Right lobe of liver (tissue), 6 donors: ENCODE results near the gene MAP3K9. TPM values are rescaled to one million over a fixed set of nuclear protein-coding genes. Genes with fewer than 3 reads are reported as not detected.
A peak's percentile ranks its signal among the peaks of the same experiment; 100 is the strongest.

Experiments
- ATAC-seq, 4 donors: fragments of 200-7000 bp; cut with Tn5 transposase; one replicate each; pipeline ENCODE4 v1.9.1; 2020; ENCODE audit warnings: mild to moderate bottlenecking in 4 of 4, moderate library complexity in 4 of 4
- DNase-seq, 3 donors: peaks; one replicate each; pipeline ENCODE4 v3.0.0-alpha.2; 2020
- H3K27ac ChIP-seq, 3 donors: fragments of 200-600 bp; one replicate each; pipeline ENCODE4 v1.8.0; 2022
- H3K27me3 ChIP-seq, 2 donors: fragments of 200-600 bp; one replicate each; pipeline ENCODE4 v1.8.0; 2022
- H3K36me3 ChIP-seq, 4 donors: fragments of 200-600 bp; sonication (generic) in 1 of 4; one replicate each; pipeline versions ENCODE4 v1.5.1 to v1.8.0; 2017 to 2022; ENCODE audit warnings: control low read depth in 1 of 4
- H3K4me1 ChIP-seq, 4 donors: fragments of 200-600 bp; sonication (generic) in 1 of 4; one replicate each; pipeline versions ENCODE4 v1.5.1 to v1.8.0; 2017 to 2022; ENCODE audit warnings: control low read depth in 1 of 4
- H3K4me3 ChIP-seq, 3 donors: fragments of 200-600 bp; one replicate each; pipeline ENCODE4 v1.8.0; 2022
- H3K9me3 ChIP-seq, 4 donors: fragments of 200-600 bp; sonication (generic) in 1 of 4; one replicate each; pipeline versions ENCODE4 v1.5.1 to v1.8.0; 2017 to 2022; ENCODE audit warnings: control low read depth in 1 of 4
- POLR2A ChIP-seq: fragments of 450-650 bp; IDR thresholded peaks from one replicate; pipeline ENCODE4 v1.6.1; 2017; ENCODE audit warnings: antibody characterized with exemption, mild to moderate bottlenecking
- WGBS: methylation state at CpG from one replicate; pipeline ENCODE4 v1.1.6; 2018; ENCODE audit warnings: low coverage, low lambda C conversion rate; ENCODE audit not compliant: insufficient coverage; ENCODE audit errors: missing lambda C conversion rate; 5-methylcytosine and 5-hydroxymethylcytosine counted together
- intact Hi-C, 2 donors: fragments of 100-400 bp; cut with DNase I; formaldehyde crosslinking; loops; one replicate each; pipeline versions ENCODE4 v1.11.2 to v1.14.1; 2022
- total RNA-seq, 6 experiments: library from RNA; depleted of rRNA in 2 of 6; stranded (reverse); fragments of >200 nt in 2 of 6; fragmentation: NEBNext Ultra II Directional in 3 of 6; extraction: Animal tissue kit (Norgen Biotek cat#: 25700) in 3 of 6; gene quantifications; one replicate each; pipeline versions ENCODE4 v1.1.0 to v1.2.4, GENCODE V29; 2016 to 2023
- TF ChIP-seq, protein P1 (sequence below), 4 donors: fragments of 200-600 bp in 3 of 4; fragments of 450-650 bp in 1 of 4; IDR thresholded peaks; one replicate each; pipeline versions ENCODE4 v1.5.1 to v1.8.0; 2016 to 2022; ENCODE audit warnings: antibody characterized with exemption in 4 of 4, mild to moderate bottlenecking in 2 of 4
- donor health status: DM: no; HTN: yes; CAD: no.
- donor health status: DM: no; HTN: no; CAD: no.
- donor health status: DM: no; HTN: no; CAD: no.
- donor health status: DM: no; HTN: yes; CAD: no.
- donor health status: DM: no; HTN: yes; CAD: no.

MAP3K9 gene
- total RNA-seq, 6 experiments from 2014 or later: 2.0 to 3.6 (median 2.7) TPM

- Histone ChIP-seq H3K4me1 (peaks cover 0 to 17% (median 7%) of the 10 kb centered on the region in 4 donors), H3K4me3 (no peak overlapping the region), H3K27ac (no peak overlapping the region), H3K27me3 (no peaks in the 10 kb centered on the region), H3K36me3 (no peaks in the 10 kb centered on the region), H3K9me3 (no peaks in the 10 kb centered on the region)
- no peak for ATAC-seq
- DNase-seq: no peak
- intact Hi-C loops: loop anchor here in 1 of 2 donors (10.0 kb wide), 1 partner anchor 144 kb away; no protein-coding TSS in a partner anchor
- 45% methylated on average over 5 of the region's 5 CpGs for WGBS
- TF ChIP-seq, protein P1, sequence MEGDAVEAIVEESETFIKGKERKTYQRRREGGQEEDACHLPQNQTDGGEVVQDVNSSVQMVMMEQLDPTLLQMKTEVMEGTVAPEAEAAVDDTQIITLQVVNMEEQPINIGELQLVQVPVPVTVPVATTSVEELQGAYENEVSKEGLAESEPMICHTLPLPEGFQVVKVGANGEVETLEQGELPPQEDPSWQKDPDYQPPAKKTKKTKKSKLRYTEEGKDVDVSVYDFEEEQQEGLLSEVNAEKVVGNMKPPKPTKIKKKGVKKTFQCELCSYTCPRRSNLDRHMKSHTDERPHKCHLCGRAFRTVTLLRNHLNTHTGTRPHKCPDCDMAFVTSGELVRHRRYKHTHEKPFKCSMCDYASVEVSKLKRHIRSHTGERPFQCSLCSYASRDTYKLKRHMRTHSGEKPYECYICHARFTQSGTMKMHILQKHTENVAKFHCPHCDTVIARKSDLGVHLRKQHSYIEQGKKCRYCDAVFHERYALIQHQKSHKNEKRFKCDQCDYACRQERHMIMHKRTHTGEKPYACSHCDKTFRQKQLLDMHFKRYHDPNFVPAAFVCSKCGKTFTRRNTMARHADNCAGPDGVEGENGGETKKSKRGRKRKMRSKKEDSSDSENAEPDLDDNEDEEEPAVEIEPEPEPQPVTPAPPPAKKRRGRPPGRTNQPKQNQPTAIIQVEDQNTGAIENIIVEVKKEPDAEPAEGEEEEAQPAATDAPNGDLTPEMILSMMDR (IDR thresholded peaks at IDR 0.05): no peak
- no peak for TF ChIP-seq POLR2A
These were observed 21.9 kb upstream of the MAP3K9 start for GRCh38 chr14:70830998-70831781.

DNA sequence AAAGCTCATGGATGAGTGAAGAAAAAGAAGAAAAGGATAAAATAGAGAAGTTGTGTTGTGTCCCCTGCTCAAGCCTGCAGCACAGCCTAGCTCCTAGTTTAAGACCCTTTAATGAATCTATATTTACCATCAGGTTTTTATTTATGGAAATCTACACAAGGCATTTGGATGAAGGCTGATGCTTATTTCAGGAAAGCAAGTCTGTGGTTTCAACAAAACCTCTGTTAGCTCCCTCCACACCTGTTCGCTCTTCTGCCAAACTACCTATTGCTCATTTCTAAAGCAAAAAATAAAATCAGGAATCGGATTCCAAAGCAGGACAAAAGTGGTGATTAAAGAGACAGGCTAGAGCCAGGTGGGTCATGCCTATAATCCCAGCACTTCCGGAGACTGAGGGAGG, 18.9 kb upstream of the MAP3K9 start:
- H3K9me3 ChIP-seq: no peaks in the 10 kb centered on the region
- ATAC-seq: peak; percentile 5 to 28 (median 8)
- peak overlapping the region in 2 of 3 donors; percentile 86 to 94 for H3K27ac ChIP-seq
- peaks cover 0 to 17% (median 7%) of the 10 kb centered on the region in 4 donors for H3K4me1 ChIP-seq
- H3K36me3 ChIP-seq: no peaks in the 10 kb centered on the region
- TF ChIP-seq, protein P1 (IDR thresholded peaks at IDR 0.05): no peak
- TF ChIP-seq POLR2A: no peak
- WGBS: 55% methylated on average over 3 of the region's 3 CpGs
- H3K4me3 ChIP-seq: peak overlapping the region in 1 of 3 donors; percentile 11
- no peak for DNase-seq
- no peaks in the 10 kb centered on the region for H3K27me3 ChIP-seq
- intact Hi-C loops: no loop called here

DNA sequence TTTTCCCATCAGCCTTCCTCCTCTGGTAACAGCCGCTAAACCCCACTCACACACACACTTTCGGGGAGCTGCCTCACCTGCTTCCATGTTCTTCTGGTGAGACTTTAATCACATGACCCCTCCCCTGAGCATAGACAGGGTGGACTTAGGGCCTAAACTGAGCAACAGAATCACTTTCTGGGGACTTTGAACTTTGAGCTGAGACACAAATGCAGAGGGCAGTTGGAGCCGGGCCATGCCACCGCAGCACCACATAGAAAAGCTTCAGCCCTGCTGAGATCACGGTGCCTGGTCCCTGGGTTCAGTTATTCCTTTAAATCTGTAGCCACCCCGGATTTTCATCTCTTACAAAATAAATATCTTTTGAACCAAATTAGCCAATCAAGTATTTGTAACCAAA, 18.4 kb upstream of the MAP3K9 start:
- no peaks in the 10 kb centered on the region for H3K36me3 ChIP-seq
- no peaks in the 10 kb centered on the region for H3K27me3 ChIP-seq
- no peak for TF ChIP-seq POLR2A
- intact Hi-C loops: no loop called here
- peak overlapping the region in 2 of 3 donors; percentile 7 to 18 for H3K4me3 ChIP-seq
- no peaks in the 10 kb centered on the region for H3K9me3 ChIP-seq
- 25% methylated on average over 6 of the region's 6 CpGs for WGBS
- ATAC-seq: peak; percentile 87 to 97 (median 90)
- peaks cover 0 to 17% (median 7%) of the 10 kb centered on the region in 4 donors for H3K4me1 ChIP-seq
- DNase-seq: peak; percentile 74 to 88 (median 84)
- peak overlapping the region; percentile 55 to 94 (median 86) for H3K27ac ChIP-seq

GRCh38 chr14:70827347-70827746, 18.0 kb upstream of the MAP3K9 start:
- Histone ChIP-seq H3K4me1 (peaks cover 0 to 17% (median 7%) of the 10 kb centered on the region in 4 donors), H3K27me3 (no peaks in the 10 kb centered on the region), H3K27ac (peak overlapping the region; percentile 55 to 94 (median 86)), H3K9me3 (no peaks in the 10 kb centered on the region), H3K4me3 (peak overlapping the region in 2 of 3 donors; percentile 7 to 18), H3K36me3 (no peaks in the 10 kb centered on the region)
- ATAC-seq (peak; percentile 58 to 83 (median 74)), DNase-seq (no peak)
- TF ChIP-seq, protein P1 (IDR thresholded peaks at IDR 0.05): peak in 2 of 4 donors; percentile 7 to 10
- TF ChIP-seq POLR2A: no peak
- intact Hi-C loops: no loop called here

DNA sequence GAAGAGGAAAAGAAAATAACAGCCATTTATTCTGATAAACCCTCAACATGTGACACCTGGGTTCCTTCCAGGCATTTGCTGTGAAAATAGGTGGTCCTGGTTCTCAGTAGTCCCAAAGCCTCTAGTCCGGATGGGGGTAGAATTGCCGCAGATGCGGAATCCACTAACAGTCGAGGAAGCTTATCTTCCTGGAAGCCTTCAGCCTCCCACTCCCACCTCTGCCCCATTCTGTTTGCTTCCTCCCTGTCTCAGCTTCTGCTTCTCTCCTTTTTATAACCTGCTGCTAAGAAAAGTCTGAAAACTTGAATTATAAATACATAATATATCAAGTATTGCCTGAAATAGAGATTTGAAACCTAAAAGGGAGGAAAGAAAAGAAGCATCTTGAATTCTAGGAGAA, 14.0 kb upstream of the MAP3K9 start:
- 56% methylated on average over 4 of the region's 4 CpGs for WGBS
- Histone ChIP-seq H3K27ac (no peak overlapping the region), H3K27me3 (no peaks in the 10 kb centered on the region), H3K4me1 (peaks cover 0 to 18% (median 7%) of the 10 kb centered on the region in 4 donors), H3K9me3 (no peaks in the 10 kb centered on the region), H3K4me3 (no peak overlapping the region), H3K36me3 (no peaks in the 10 kb centered on the region)
- ATAC-seq: no peak
- intact Hi-C loops: loop anchor here in 1 of 2 donors (5.0 kb wide), 1 partner anchor 84 kb away; the partner anchor contains the start of gene PCNX1
- no peak for DNase-seq
- TF ChIP-seq, protein P1 (IDR thresholded peaks at IDR 0.05): no peak
- no peak for TF ChIP-seq POLR2A
